ENCODE results near the gene HAS3.

The HAS3 gene

GRCh38 chr16:69083306-69083941 lies 22.0 kb upstream of the HAS3 start:
- H3K4me1 ChIP-seq (ENCODE audit: low read length) = no peaks in the 10 kb centered on the region
- no peak overlapping the region for H3K27ac ChIP-seq (ENCODE audit: low read length)
- no peaks in the 10 kb centered on the region for H3K9me2 ChIP-seq (replicated peaks; ENCODE audit: insufficient read depth, low read length)
- no peak overlapping the region for H2AFZ ChIP-seq (ENCODE audit: low read length)
- no peaks in the 10 kb centered on the region for H3K27me3 ChIP-seq (replicated peaks; ENCODE audit: insufficient read depth, low read length)
- no peak overlapping the region for H3K9ac ChIP-seq (ENCODE audit: low read length)
- no peaks in the 10 kb centered on the region for H3K79me2 ChIP-seq (ENCODE audit: low read length)
- no peak for TF ChIP-seq EZH2phosphoT487 (IDR thresholded peaks at IDR 0.05; ENCODE audit: low read length)
- no peak for TF ChIP-seq EZH2 (optimal IDR thresholded peaks at IDR 0.05; ENCODE audit: low read depth, low read length)
- TF ChIP-seq, protein P1, sequence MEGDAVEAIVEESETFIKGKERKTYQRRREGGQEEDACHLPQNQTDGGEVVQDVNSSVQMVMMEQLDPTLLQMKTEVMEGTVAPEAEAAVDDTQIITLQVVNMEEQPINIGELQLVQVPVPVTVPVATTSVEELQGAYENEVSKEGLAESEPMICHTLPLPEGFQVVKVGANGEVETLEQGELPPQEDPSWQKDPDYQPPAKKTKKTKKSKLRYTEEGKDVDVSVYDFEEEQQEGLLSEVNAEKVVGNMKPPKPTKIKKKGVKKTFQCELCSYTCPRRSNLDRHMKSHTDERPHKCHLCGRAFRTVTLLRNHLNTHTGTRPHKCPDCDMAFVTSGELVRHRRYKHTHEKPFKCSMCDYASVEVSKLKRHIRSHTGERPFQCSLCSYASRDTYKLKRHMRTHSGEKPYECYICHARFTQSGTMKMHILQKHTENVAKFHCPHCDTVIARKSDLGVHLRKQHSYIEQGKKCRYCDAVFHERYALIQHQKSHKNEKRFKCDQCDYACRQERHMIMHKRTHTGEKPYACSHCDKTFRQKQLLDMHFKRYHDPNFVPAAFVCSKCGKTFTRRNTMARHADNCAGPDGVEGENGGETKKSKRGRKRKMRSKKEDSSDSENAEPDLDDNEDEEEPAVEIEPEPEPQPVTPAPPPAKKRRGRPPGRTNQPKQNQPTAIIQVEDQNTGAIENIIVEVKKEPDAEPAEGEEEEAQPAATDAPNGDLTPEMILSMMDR (IDR thresholded peaks at IDR 0.05; ENCODE audit: low read length) = no peak
- H3K36me3 ChIP-seq (replicated peaks; ENCODE audit: insufficient read depth, low read length) = no peaks in the 10 kb centered on the region; the same call in 1 of the 2 replicates
- H3K4me2 ChIP-seq (ENCODE audit: low read depth, low read length) = no peak overlapping the region
- no peaks in the 10 kb centered on the region for H4K20me1 ChIP-seq (ENCODE audit: insufficient read depth, low read length)
- no peaks in the 10 kb centered on the region for H3F3A ChIP-seq (ENCODE audit: insufficient read depth, low read length)
- H3K9me3 ChIP-seq (replicated peaks; ENCODE audit: insufficient read depth, low read length) = no peaks in the 10 kb centered on the region
- DNase-seq = no peak
- no peak overlapping the region for H3K4me3 ChIP-seq (ENCODE audit: low read length)

DNA sequence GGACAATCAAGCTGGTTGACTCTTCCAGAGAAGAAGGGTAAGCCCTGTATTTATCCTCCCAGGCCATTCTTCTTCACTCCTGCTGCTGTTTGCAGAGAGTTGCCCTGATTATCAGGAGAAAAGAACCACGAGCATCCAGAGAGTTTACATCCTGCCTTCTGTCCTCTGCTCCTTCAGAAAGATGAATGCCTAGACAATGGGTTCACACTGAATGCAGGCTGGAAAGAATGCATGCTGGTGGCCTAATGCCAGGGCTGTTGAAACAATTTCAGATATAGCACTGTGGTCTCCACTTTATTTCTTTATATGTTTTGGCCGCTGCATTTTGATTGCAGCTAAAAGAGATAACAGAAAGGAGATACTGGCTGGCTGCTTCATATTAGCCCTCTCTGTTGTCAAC lies 21.2 kb upstream of the HAS3 start:
- Histone ChIP-seq H3K79me2 (ENCODE audit: low read length) (no peaks in the 10 kb centered on the region), H3K4me2 (ENCODE audit: low read depth, low read length) (no peak overlapping the region), H2AFZ (ENCODE audit: low read length) (no peak overlapping the region), H3K9me3 (replicated peaks; ENCODE audit: insufficient read depth, low read length) (no peaks in the 10 kb centered on the region), H3K9me2 (replicated peaks; ENCODE audit: insufficient read depth, low read length) (no peaks in the 10 kb centered on the region), H3K27me3 (replicated peaks; ENCODE audit: insufficient read depth, low read length) (no peaks in the 10 kb centered on the region), H3K36me3 (replicated peaks; ENCODE audit: insufficient read depth, low read length) (no peaks in the 10 kb centered on the region; the same call in 1 of the 2 replicates), H3K4me3 (ENCODE audit: low read length) (no peak overlapping the region), H3K27ac (ENCODE audit: low read length) (no peak overlapping the region), H3K9ac (ENCODE audit: low read length) (no peak overlapping the region), H3K4me1 (ENCODE audit: low read length) (no peaks in the 10 kb centered on the region), H4K20me1 (ENCODE audit: insufficient read depth, low read length) (no peaks in the 10 kb centered on the region), H3F3A (ENCODE audit: insufficient read depth, low read length) (no peaks in the 10 kb centered on the region)
- DNase-seq = no peak
- TF ChIP-seq, protein P1 (IDR thresholded peaks at IDR 0.05; ENCODE audit: low read length) = no peak
- no peak for TF ChIP-seq EZH2 (optimal IDR thresholded peaks at IDR 0.05; ENCODE audit: low read depth, low read length)
- no peak for TF ChIP-seq EZH2phosphoT487 (IDR thresholded peaks at IDR 0.05; ENCODE audit: low read length)

DNA sequence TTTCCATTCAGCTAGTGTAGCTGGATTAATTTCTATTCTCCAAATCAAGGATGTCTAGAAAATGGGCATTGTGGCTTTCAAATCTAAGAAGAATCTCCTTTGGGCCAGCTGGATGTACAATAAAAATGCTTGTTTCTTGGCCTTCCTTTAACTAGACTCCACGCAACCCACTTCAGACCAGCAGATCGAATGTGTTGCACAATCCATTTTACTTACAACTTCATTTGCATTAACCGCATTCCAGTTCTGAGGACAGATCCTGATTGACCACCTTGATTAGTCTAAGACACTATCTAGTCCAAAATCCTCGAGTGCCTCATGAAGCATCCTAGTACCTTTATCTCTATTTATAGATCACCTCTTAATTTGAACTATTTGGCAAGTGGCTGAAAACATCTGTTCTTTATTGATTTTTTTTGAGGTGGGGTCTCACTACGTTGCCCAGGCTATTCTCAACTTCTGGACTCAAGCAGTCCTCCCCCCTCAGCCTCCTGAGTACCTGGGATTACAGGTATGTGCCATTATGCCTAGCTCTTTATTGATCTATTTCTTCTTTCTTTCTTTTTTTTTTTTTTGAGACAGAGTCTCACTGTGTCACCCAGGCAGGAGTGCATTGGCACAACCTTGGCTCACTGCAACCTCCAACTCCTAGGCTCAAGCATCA lies 20.3 kb upstream of the HAS3 start:
- Histone ChIP-seq H3K79me2 (ENCODE audit: low read length) (no peaks in the 10 kb centered on the region), H3K9me3 (replicated peaks; ENCODE audit: insufficient read depth, low read length) (no peaks in the 10 kb centered on the region), H3K4me1 (ENCODE audit: low read length) (no peaks in the 10 kb centered on the region), H3K36me3 (replicated peaks; ENCODE audit: insufficient read depth, low read length) (no peaks in the 10 kb centered on the region; the same call in 1 of the 2 replicates), H3K27me3 (replicated peaks; ENCODE audit: insufficient read depth, low read length) (no peaks in the 10 kb centered on the region), H3K9ac (ENCODE audit: low read length) (no peak overlapping the region), H3K27ac (ENCODE audit: low read length) (no peak overlapping the region), H4K20me1 (ENCODE audit: insufficient read depth, low read length) (no peaks in the 10 kb centered on the region), H3K4me2 (ENCODE audit: low read depth, low read length) (no peak overlapping the region), H3K4me3 (ENCODE audit: low read length) (no peak overlapping the region), H2AFZ (ENCODE audit: low read length) (no peak overlapping the region), H3K9me2 (replicated peaks; ENCODE audit: insufficient read depth, low read length) (no peaks in the 10 kb centered on the region), H3F3A (ENCODE audit: insufficient read depth, low read length) (no peaks in the 10 kb centered on the region)
- TF ChIP-seq, protein P1 (IDR thresholded peaks at IDR 0.05; ENCODE audit: low read length) = no peak
- TF ChIP-seq EZH2phosphoT487 (IDR thresholded peaks at IDR 0.05; ENCODE audit: low read length) (no peak), EZH2 (optimal IDR thresholded peaks at IDR 0.05; ENCODE audit: low read depth, low read length) (no peak)
- DNase-seq = no peak

All from MM.1S (cell line).